Astrocyte (in vitro differentiated cells and primary cell): Measurements from ENCODE around the gene GSTT4. TPM values are rescaled to one million over a fixed set of nuclear protein-coding genes. Genes with fewer than 3 reads are reported as not detected.

ENCODE experiments used
- DNase-seq: peaks from one replicate; pipeline ENCODE4 v3.0.0-alpha.2; 2010; ENCODE audit warnings: low read depth
- FAIRE-seq: peaks from 2 replicates; lab custom pipeline; 2011; peaks lifted over from hg19 to GRCh38; lab: Jason Lieb, UNC
- H2AFZ ChIP-seq: 2 replicates; pipeline ENCODE4 v1.6.0; 2012; ENCODE audit warnings: low read depth, low read length, inconsistent platforms
- H3K27ac ChIP-seq: 2 replicates; pipeline ENCODE4 v1.5.1; 2011; ENCODE audit warnings: low read depth, low read length, inconsistent platforms
- H3K27me3 ChIP-seq: 2 replicates; pipeline ENCODE4 v1.6.0; 2011; ENCODE audit warnings: low read length, inconsistent platforms; ENCODE audit not compliant: insufficient read depth
- H3K36me3 ChIP-seq: 2 replicates; pipeline ENCODE4 v1.5.1; 2011; ENCODE audit warnings: low read length, inconsistent platforms; ENCODE audit not compliant: insufficient read depth
- H3K4me1 ChIP-seq: 2 replicates; pipeline ENCODE4 v1.5.1; 2011; ENCODE audit warnings: low read length, inconsistent platforms; ENCODE audit not compliant: insufficient read depth
- H3K4me2 ChIP-seq: 2 replicates; pipeline ENCODE4 v1.6.0; 2012; ENCODE audit warnings: low read length, inconsistent platforms
- H3K4me3 ChIP-seq: 2 replicates; pipeline ENCODE4 v1.5.1; 2011; ENCODE audit warnings: low read depth, mild to moderate bottlenecking, low read length, inconsistent platforms; ENCODE audit not compliant: insufficient read depth
- H3K79me2 ChIP-seq: 2 replicates; pipeline ENCODE4 v1.6.0; 2012; ENCODE audit warnings: mild to moderate bottlenecking, low read length, inconsistent platforms; ENCODE audit not compliant: insufficient read depth
- H3K9ac ChIP-seq: 2 replicates; pipeline ENCODE4 v1.6.0; 2012; ENCODE audit warnings: mild to moderate bottlenecking, low read length, inconsistent platforms
- H3K9me3 ChIP-seq: 2 replicates; pipeline ENCODE4 v1.5.1; 2012; ENCODE audit warnings: low read depth, mild to moderate bottlenecking, low read length, inconsistent platforms; ENCODE audit not compliant: insufficient read depth
- H4K20me1 ChIP-seq: 2 replicates; pipeline ENCODE4 v1.6.0; 2012; ENCODE audit warnings: low read length, inconsistent platforms; ENCODE audit not compliant: insufficient read depth
- H3K27ac Mint-ChIP-seq: one replicate; pipeline ENCODE4 v1.8.0; 2021; ENCODE audit warnings: mild to moderate bottlenecking, mixed read lengths; ENCODE audit not compliant: unreplicated experiment
- H3K27me3 Mint-ChIP-seq: one replicate; pipeline ENCODE4 v1.8.0; 2021; ENCODE audit warnings: low read depth, mixed read lengths; ENCODE audit not compliant: unreplicated experiment
- H3K36me3 Mint-ChIP-seq: one replicate; pipeline ENCODE4 v1.8.0; 2021; ENCODE audit warnings: low read depth, mixed read lengths; ENCODE audit not compliant: unreplicated experiment
- H3K4me1 Mint-ChIP-seq: one replicate; pipeline ENCODE4 v1.8.0; 2021; ENCODE audit warnings: low read depth, mixed read lengths; ENCODE audit not compliant: unreplicated experiment
- H3K4me3 Mint-ChIP-seq: one replicate; pipeline ENCODE4 v1.8.0; 2021; ENCODE audit warnings: mild to moderate bottlenecking, moderate library complexity, mixed read lengths; ENCODE audit not compliant: unreplicated experiment
- H3K9me3 Mint-ChIP-seq: one replicate; pipeline ENCODE4 v1.8.0; 2021; ENCODE audit warnings: mild to moderate bottlenecking, mixed read lengths; ENCODE audit not compliant: unreplicated experiment
- EZH2 ChIP-seq: IDR thresholded peaks from 2 replicates; pipeline ENCODE4 v1.6.1; 2012; ENCODE audit warnings: mild to moderate bottlenecking, low read length, inconsistent platforms; ENCODE audit not compliant: insufficient read depth
- total RNA-seq: library from RNA; stranded (reverse); gene quantifications from 2 replicates; pipeline ENCODE4 v1.2.1, GENCODE V29; 2021
- TF ChIP-seq, protein P1 (sequence below): IDR thresholded peaks from 2 replicates; pipeline ENCODE4 v1.5.1; 2011; ENCODE audit warnings: low read depth, mild to moderate bottlenecking, inconsistent platforms, low read length, moderate library complexity; ENCODE audit not compliant: insufficient read depth

The GSTT4 gene
- total RNA-seq, 1 donor from 2014 or later, result not detected

DNA sequence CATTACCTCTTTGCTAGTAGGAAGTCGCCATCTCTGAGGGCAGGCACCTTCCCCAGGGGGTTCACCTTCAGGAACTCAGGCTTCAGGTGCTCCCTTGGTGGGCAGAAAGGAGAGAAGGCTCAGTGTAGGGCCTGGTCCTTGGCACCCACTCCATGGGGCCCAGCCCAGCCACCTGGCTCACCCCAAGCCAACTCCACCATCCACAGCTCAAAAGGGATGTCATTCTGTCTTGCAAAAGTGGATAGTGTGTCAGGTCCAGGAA, 2.7 kb upstream of the GSTT4 start:
- TF ChIP-seq, protein P1, sequence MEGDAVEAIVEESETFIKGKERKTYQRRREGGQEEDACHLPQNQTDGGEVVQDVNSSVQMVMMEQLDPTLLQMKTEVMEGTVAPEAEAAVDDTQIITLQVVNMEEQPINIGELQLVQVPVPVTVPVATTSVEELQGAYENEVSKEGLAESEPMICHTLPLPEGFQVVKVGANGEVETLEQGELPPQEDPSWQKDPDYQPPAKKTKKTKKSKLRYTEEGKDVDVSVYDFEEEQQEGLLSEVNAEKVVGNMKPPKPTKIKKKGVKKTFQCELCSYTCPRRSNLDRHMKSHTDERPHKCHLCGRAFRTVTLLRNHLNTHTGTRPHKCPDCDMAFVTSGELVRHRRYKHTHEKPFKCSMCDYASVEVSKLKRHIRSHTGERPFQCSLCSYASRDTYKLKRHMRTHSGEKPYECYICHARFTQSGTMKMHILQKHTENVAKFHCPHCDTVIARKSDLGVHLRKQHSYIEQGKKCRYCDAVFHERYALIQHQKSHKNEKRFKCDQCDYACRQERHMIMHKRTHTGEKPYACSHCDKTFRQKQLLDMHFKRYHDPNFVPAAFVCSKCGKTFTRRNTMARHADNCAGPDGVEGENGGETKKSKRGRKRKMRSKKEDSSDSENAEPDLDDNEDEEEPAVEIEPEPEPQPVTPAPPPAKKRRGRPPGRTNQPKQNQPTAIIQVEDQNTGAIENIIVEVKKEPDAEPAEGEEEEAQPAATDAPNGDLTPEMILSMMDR, result no peak
- TF ChIP-seq EZH2, result no peak
- Mint-ChIP-seq H3K9me3 (no peaks in the 10 kb centered on the region), H3K27me3 (peaks cover 21% of the 10 kb centered on the region), H3K4me3 (no peak overlapping the region), H3K27ac (no peak overlapping the region), H3K36me3 (peaks cover 1% of the 10 kb centered on the region), H3K4me1 (peaks cover 4% of the 10 kb centered on the region)
- peaks cover 14% of the 10 kb centered on the region for H3K79me2 ChIP-seq
- no peaks in the 10 kb centered on the region for H3K9me3 ChIP-seq
- H3K36me3 ChIP-seq, result no peaks in the 10 kb centered on the region
- H2AFZ ChIP-seq, result no peak overlapping the region
- H4K20me1 ChIP-seq, result peaks cover 5% of the 10 kb centered on the region
- H3K4me2 ChIP-seq, result no peak overlapping the region
- no peak overlapping the region for H3K27ac ChIP-seq
- H3K4me3 ChIP-seq, result no peak overlapping the region
- no peaks in the 10 kb centered on the region for H3K27me3 ChIP-seq
- DNase-seq (no peak), FAIRE-seq (no peak)
- H3K9ac ChIP-seq, result no peak overlapping the region
- peaks cover 12% of the 10 kb centered on the region for H3K4me1 ChIP-seq

DNA sequence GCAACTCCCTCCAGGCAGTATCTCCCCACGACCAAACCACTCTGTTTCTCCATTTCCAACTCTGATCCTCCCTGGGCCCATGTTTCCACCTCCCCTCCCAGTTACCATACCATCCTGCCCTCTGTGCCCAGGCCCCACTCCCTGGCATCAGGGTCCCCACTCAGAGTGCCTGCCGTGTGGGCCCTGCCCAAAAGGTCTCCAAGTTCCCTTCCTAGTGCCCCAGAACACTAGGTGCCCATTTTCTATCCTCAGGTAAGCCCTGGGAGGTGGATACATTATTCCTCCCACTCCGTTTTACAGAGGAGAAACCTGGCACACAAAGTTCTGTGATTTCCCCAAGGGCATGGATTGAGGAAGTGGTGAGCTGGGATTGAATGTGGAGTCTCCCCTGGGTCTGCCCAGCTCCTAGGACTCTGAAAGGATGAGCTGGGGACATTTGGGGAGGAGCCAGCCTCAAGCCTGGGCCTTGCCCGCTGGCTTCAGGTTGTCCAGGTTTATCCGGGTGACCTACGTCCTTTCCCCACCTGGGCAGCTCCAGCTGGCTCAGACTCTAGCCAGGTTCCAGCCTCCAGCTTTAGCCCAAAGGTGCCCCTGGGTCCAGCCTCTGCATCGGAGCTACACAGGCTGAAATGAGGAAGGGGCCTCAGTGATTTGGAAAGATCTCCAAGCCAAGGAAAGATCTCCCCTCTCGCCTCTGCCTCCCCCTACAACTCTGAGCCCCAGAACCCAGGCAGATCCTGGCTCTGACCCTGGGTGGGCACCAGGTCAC, 2.2 kb upstream of the GSTT4 start:
- no peak for FAIRE-seq
- H3K9ac ChIP-seq, result no peak overlapping the region
- H3K79me2 ChIP-seq, result peaks cover 12% of the 10 kb centered on the region
- H4K20me1 ChIP-seq, result peaks cover 3% of the 10 kb centered on the region
- no peaks in the 10 kb centered on the region for H3K27me3 ChIP-seq
- H3K4me1 Mint-ChIP-seq, result peaks cover 3% of the 10 kb centered on the region
- no peak overlapping the region for H3K4me3 ChIP-seq
- H3K36me3 ChIP-seq, result no peaks in the 10 kb centered on the region
- H3K4me3 Mint-ChIP-seq, result no peak overlapping the region
- peaks cover 9% of the 10 kb centered on the region for H3K4me1 ChIP-seq
- H3K36me3 Mint-ChIP-seq, result peaks cover 1% of the 10 kb centered on the region
- no peaks in the 10 kb centered on the region for H3K9me3 Mint-ChIP-seq
- H3K27me3 Mint-ChIP-seq, result peaks cover 21% of the 10 kb centered on the region
- H3K4me2 ChIP-seq, result no peak overlapping the region
- DNase-seq, result no peak
- H3K9me3 ChIP-seq, result no peaks in the 10 kb centered on the region
- TF ChIP-seq, protein P1, result no peak
- TF ChIP-seq EZH2, result no peak
- H3K27ac ChIP-seq, result no peak overlapping the region
- no peak overlapping the region for H2AFZ ChIP-seq
- H3K27ac Mint-ChIP-seq, result no peak overlapping the region

DNA sequence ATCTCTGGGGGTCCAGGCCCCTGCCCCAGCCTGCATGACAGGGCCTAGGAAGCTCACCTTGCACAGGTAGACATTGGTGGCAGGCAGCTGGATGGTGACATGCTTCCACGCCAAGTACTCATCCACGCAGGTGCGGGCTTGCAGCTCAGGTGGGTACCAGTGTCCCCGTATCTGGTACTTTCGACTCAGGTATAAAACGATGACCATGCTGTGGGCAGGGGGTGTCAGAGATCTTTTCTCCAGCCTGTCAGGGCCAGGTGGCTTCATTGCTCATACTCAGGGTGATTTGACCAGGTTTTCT, 1.6 kb upstream of the GSTT4 start:
- Mint-ChIP-seq H3K4me1 (no peaks in the 10 kb centered on the region), H3K27me3 (peaks cover 26% of the 10 kb centered on the region), H3K27ac (no peak overlapping the region), H3K4me3 (no peak overlapping the region), H3K9me3 (no peaks in the 10 kb centered on the region), H3K36me3 (no peaks in the 10 kb centered on the region)
- no peaks in the 10 kb centered on the region for H3K27me3 ChIP-seq
- no peak for FAIRE-seq
- H4K20me1 ChIP-seq, result no peaks in the 10 kb centered on the region
- no peak overlapping the region for H3K4me3 ChIP-seq
- H3K27ac ChIP-seq, result no peak overlapping the region
- peaks cover 6% of the 10 kb centered on the region for H3K79me2 ChIP-seq
- peaks cover 4% of the 10 kb centered on the region for H3K4me1 ChIP-seq
- H3K4me2 ChIP-seq, result no peak overlapping the region
- no peak for DNase-seq
- H2AFZ ChIP-seq, result no peak overlapping the region
- TF ChIP-seq, protein P1, result no peak
- TF ChIP-seq EZH2, result no peak
- no peaks in the 10 kb centered on the region for H3K9me3 ChIP-seq
- no peak overlapping the region for H3K9ac ChIP-seq
- H3K36me3 ChIP-seq, result no peaks in the 10 kb centered on the region
